Measurements from ENCODE around the gene CTNNBL1.

CTNNBL1 gene

GRCh38 chr20:37777988-37778659, 84.3 kb downstream of the CTNNBL1 start:
- TF ChIP-seq SUZ12 (IDR thresholded peaks at IDR 0.05; ENCODE audit: extremely low read depth, insufficient read depth, insufficient read length), result no peak
- no peak for TF ChIP-seq ZNF274 (IDR thresholded peaks at IDR 0.05; ENCODE audit: low read depth, low read length)
- no peak for TF ChIP-seq YY1 (IDR thresholded peaks at IDR 0.05; ENCODE audit: insufficient read depth, insufficient read length)
- H3K9me3 ChIP-seq (ENCODE audit: insufficient read depth, low read length), result no peaks in the 10 kb centered on the region
- H3K36me3 ChIP-seq (ENCODE audit: insufficient read depth, insufficient read length, low read length), result peaks cover 36% of the 10 kb centered on the region
- H3K4me3 ChIP-seq (ENCODE audit: insufficient read length, low read depth), result no peak overlapping the region
- H3K27me3 ChIP-seq (ENCODE audit: insufficient read depth, insufficient read length), result no peaks in the 10 kb centered on the region
- no peak overlapping the region for H3K9ac ChIP-seq (ENCODE audit: insufficient read length, low read depth)
- DNase-seq (ENCODE audit: low read depth, low spot score), result no peak
- no peaks in the 10 kb centered on the region for H3K4me1 ChIP-seq (ENCODE audit: insufficient read depth, insufficient read length)

GRCh38 chr20:37781626-37782025, 87.8 kb downstream of the CTNNBL1 start:
- H3K4me3 ChIP-seq (ENCODE audit: insufficient read length, low read depth), result no peak overlapping the region
- no peak overlapping the region for H3K9ac ChIP-seq (ENCODE audit: insufficient read length, low read depth)
- no peaks in the 10 kb centered on the region for H3K9me3 ChIP-seq (ENCODE audit: insufficient read depth, low read length)
- no peak for DNase-seq (ENCODE audit: low read depth, low spot score)
- no peaks in the 10 kb centered on the region for H3K27me3 ChIP-seq (ENCODE audit: insufficient read depth, insufficient read length)
- H3K36me3 ChIP-seq (ENCODE audit: insufficient read depth, insufficient read length, low read length), result peaks cover 26% of the 10 kb centered on the region
- no peak for TF ChIP-seq ZNF274 (IDR thresholded peaks at IDR 0.05; ENCODE audit: low read depth, low read length)
- TF ChIP-seq SUZ12 (IDR thresholded peaks at IDR 0.05; ENCODE audit: extremely low read depth, insufficient read depth, insufficient read length), result no peak
- TF ChIP-seq YY1 (IDR thresholded peaks at IDR 0.05; ENCODE audit: insufficient read depth, insufficient read length), result no peak
- H3K4me1 ChIP-seq (ENCODE audit: insufficient read depth, insufficient read length), result peaks cover 4% of the 10 kb centered on the region

DNA sequence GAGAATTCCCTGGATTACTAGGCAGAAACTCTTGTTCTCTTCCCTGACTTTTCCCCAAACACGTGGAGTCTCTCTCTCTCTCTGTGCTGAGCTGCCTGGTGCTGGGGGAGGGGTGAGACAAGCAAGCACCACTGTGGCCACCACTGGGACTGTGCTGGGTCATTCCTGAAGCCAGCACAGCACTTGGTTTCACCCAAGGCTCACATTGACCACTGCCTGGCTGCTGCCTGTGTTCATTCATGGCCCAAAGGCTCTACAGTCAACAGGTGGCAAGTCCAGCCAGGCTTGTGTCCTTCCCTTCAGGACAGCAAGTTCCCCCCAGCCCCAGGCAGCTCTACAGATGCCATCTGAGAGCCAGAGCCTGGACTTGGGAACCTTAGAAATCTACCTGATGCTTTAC, 92.2 kb downstream of the CTNNBL1 start:
- H3K4me1 ChIP-seq (ENCODE audit: insufficient read depth, insufficient read length), result peaks cover 4% of the 10 kb centered on the region
- peaks cover 35% of the 10 kb centered on the region for H3K36me3 ChIP-seq (ENCODE audit: insufficient read depth, insufficient read length, low read length)

GRCh38 chr20:37789408-37789807, 95.6 kb downstream of the CTNNBL1 start:
- H3K9ac ChIP-seq (ENCODE audit: insufficient read length, low read depth), result no peak overlapping the region

More for the DNA sequence above, 92.2 kb downstream of the CTNNBL1 start:
- H3K9me3 ChIP-seq (ENCODE audit: insufficient read depth, low read length), result no peaks in the 10 kb centered on the region
- H3K27me3 ChIP-seq (ENCODE audit: insufficient read depth, insufficient read length), result no peaks in the 10 kb centered on the region
- no peak for DNase-seq (ENCODE audit: low read depth, low spot score)
- no peak overlapping the region for H3K9ac ChIP-seq (ENCODE audit: insufficient read length, low read depth)
- no peak overlapping the region for H3K4me3 ChIP-seq (ENCODE audit: insufficient read length, low read depth)
- TF ChIP-seq ZNF274 (IDR thresholded peaks at IDR 0.05; ENCODE audit: low read depth, low read length) (no peak), SUZ12 (IDR thresholded peaks at IDR 0.05; ENCODE audit: extremely low read depth, insufficient read depth, insufficient read length) (no peak), YY1 (IDR thresholded peaks at IDR 0.05; ENCODE audit: insufficient read depth, insufficient read length) (no peak)

GRCh38 chr20:37790900-37791299, 97.1 kb downstream of the CTNNBL1 start:
- Histone ChIP-seq H3K4me1 (ENCODE audit: insufficient read depth, insufficient read length) (peaks cover 3% of the 10 kb centered on the region), H3K9ac (ENCODE audit: insufficient read length, low read depth) (no peak overlapping the region), H3K27me3 (ENCODE audit: insufficient read depth, insufficient read length) (no peaks in the 10 kb centered on the region), H3K4me3 (ENCODE audit: insufficient read length, low read depth) (no peak overlapping the region), H3K9me3 (ENCODE audit: insufficient read depth, low read length) (no peaks in the 10 kb centered on the region), H3K36me3 (ENCODE audit: insufficient read depth, insufficient read length, low read length) (peaks cover 25% of the 10 kb centered on the region)
- TF ChIP-seq YY1 (IDR thresholded peaks at IDR 0.05; ENCODE audit: insufficient read depth, insufficient read length) (no peak), ZNF274 (IDR thresholded peaks at IDR 0.05; ENCODE audit: low read depth, low read length) (no peak)
- DNase-seq (ENCODE audit: low read depth, low spot score), result no peak

More at GRCh38 chr20:37789408-37789807, 95.6 kb downstream of the CTNNBL1 start:
- Histone ChIP-seq H3K27me3 (ENCODE audit: insufficient read depth, insufficient read length) (no peaks in the 10 kb centered on the region), H3K9me3 (ENCODE audit: insufficient read depth, low read length) (no peaks in the 10 kb centered on the region), H3K4me3 (ENCODE audit: insufficient read length, low read depth) (no peak overlapping the region), H3K36me3 (ENCODE audit: insufficient read depth, insufficient read length, low read length) (peaks cover 25% of the 10 kb centered on the region), H3K4me1 (ENCODE audit: insufficient read depth, insufficient read length) (peaks cover 4% of the 10 kb centered on the region)
- no peak for DNase-seq (ENCODE audit: low read depth, low spot score)
- TF ChIP-seq SUZ12 (IDR thresholded peaks at IDR 0.05; ENCODE audit: extremely low read depth, insufficient read depth, insufficient read length) (no peak), YY1 (IDR thresholded peaks at IDR 0.05; ENCODE audit: insufficient read depth, insufficient read length) (no peak), ZNF274 (IDR thresholded peaks at IDR 0.05; ENCODE audit: low read depth, low read length) (no peak)

GRCh38 chr20:37796121-37796520, 102.3 kb downstream of the CTNNBL1 start:
- no peak for DNase-seq (ENCODE audit: low read depth, low spot score)
- H3K27me3 ChIP-seq (ENCODE audit: insufficient read depth, insufficient read length), result no peaks in the 10 kb centered on the region
- H3K36me3 ChIP-seq (ENCODE audit: insufficient read depth, insufficient read length, low read length), result peaks cover 20% of the 10 kb centered on the region
- H3K9me3 ChIP-seq (ENCODE audit: insufficient read depth, low read length), result no peaks in the 10 kb centered on the region
- H3K9ac ChIP-seq (ENCODE audit: insufficient read length, low read depth), result no peak overlapping the region
- TF ChIP-seq SUZ12 (IDR thresholded peaks at IDR 0.05; ENCODE audit: extremely low read depth, insufficient read depth, insufficient read length), result no peak
- TF ChIP-seq ZNF274 (IDR thresholded peaks at IDR 0.05; ENCODE audit: low read depth, low read length), result no peak
- TF ChIP-seq YY1 (IDR thresholded peaks at IDR 0.05; ENCODE audit: insufficient read depth, insufficient read length), result no peak
- no peak overlapping the region for H3K4me3 ChIP-seq (ENCODE audit: insufficient read length, low read depth)
- H3K4me1 ChIP-seq (ENCODE audit: insufficient read depth, insufficient read length), result no peaks in the 10 kb centered on the region

DNA sequence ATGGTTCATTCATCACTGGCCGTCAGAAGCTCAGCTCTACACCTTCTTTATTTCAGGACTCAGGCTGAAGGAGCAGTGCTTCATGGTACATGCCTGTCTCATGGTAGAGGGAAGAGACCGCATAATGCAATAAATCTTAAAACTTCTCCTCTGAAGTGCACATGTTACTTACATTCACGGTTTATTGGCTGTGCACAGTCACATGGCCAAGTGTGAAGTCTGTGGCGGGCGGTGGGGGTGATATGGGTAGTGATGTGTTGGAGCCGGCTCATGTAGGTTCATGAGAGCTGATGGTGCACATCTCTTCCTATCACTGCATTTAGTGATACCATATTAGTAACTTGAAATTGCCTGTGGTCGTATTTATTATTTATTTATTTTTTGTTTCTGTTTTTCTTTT, 102.9 kb downstream of the CTNNBL1 start:
- Histone ChIP-seq H3K9ac (ENCODE audit: insufficient read length, low read depth) (no peak overlapping the region), H3K9me3 (ENCODE audit: insufficient read depth, low read length) (no peaks in the 10 kb centered on the region), H3K4me3 (ENCODE audit: insufficient read length, low read depth) (no peak overlapping the region), H3K4me1 (ENCODE audit: insufficient read depth, insufficient read length) (no peaks in the 10 kb centered on the region), H3K36me3 (ENCODE audit: insufficient read depth, insufficient read length, low read length) (peaks cover 20% of the 10 kb centered on the region), H3K27me3 (ENCODE audit: insufficient read depth, insufficient read length) (no peaks in the 10 kb centered on the region)
- TF ChIP-seq ZNF274 (IDR thresholded peaks at IDR 0.05; ENCODE audit: low read depth, low read length) (no peak), YY1 (IDR thresholded peaks at IDR 0.05; ENCODE audit: insufficient read depth, insufficient read length) (no peak), SUZ12 (IDR thresholded peaks at IDR 0.05; ENCODE audit: extremely low read depth, insufficient read depth, insufficient read length) (no peak)
- no peak for DNase-seq (ENCODE audit: low read depth, low spot score)

All from NT2/D1 (cell line).